OCI-M1 (cell line): Measurements from ENCODE around the gene CNN2.
A peak's percentile ranks its signal among the peaks of the same experiment; 100 is the strongest.

Source experiments
- DNase-seq: peaks from one replicate; lab custom pipeline; 2025; lab: John Stamatoyannopoulos, UW

CNN2 gene

GRCh38 chr19:995051-995827 lies 31.2 kb upstream of the CNN2 start:
- DNase-seq: no peak

DNA sequence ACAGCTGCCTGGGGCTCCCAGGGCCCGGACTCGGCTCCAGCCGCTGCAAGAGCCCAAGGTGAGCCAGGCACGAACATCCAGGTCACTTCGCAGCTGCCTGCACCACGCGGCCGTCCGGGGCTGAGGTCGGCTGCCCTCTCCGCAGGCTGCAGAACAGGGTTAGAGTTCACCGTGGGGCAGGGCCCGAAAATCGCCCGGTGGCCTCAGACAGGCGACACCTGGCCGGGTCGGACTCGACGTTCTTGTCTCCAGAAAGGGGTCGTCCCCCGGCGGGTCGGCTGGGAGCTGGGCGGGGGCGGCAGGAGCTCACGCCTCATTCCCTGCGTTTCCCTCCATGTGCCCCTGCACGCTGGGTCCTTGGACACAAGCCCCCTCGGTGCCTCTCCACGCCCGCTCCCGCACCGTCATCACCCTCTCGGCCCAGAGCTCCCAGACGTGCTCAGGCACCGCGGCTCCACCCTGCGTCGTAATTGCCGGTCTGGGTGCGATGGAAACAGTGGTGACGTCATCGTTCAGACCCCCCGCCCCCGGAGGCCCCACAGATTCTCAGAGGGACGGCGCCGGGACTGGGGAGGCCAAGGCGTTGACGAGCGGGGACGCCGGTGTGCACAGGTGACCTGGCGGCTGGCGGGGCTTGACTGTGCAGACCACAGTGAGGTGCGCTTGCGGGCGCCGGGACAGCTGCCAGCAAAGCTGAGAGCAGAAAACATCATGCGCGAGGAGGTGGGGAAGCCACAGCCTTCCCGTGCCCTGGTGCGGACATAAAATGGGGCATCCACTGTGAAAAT lies 30.2 kb upstream of the CNN2 start:
- DNase-seq: peak; percentile 6

GRCh38 chr19:998064-998463 lies 28.3 kb upstream of the CNN2 start:
- DNase-seq: no peak

GRCh38 chr19:999379-999719 lies 27.1 kb upstream of the CNN2 start:
- DNase-seq: no peak

GRCh38 chr19:1000095-1000494 lies 26.3 kb upstream of the CNN2 start, which contains the start of gene GRIN3B:
Gene GRIN3B (plus strand): TSS chr19:1000419. CDS start chr19:1000438, 19 bp downstream.
- peak; percentile 54 for DNase-seq

GRCh38 chr19:1000591-1001537 lies 25.5 kb upstream of the CNN2 start:
- no peak for DNase-seq

DNA sequence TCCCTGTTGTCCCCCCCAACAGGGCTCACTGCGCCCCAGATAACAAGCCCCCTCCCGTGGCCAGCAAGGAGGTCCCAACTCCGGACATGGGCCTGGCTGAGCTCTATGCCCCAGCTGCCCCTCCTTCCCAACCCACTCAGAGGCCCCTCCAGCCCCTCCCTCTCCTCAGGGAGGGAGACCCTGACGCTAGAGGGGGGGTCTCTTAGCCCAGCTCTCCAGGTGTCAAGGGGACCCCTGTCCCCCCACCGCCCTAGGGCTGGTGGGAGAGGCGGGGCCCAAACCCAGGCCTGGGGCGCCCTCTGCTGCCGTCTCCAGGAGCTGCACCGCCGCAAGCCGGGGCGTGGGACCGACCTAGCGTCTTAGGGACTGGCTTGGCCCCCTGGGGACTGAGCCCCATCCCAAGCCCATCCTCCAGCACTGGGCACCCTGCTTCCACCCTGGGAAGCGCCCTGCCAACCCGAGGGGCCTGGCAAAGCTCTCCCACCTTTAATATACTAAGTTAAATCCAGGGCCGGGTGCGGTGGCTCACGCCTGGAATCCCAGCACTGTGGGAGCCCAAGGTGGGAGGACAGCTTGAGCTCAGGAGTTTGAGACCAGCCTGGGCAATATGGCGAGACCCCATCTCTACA lies 24.8 kb upstream of the CNN2 start:
- peak; percentile 61 for DNase-seq

- DNase-seq: no peak
Measured at GRCh38 chr19:1002600-1002999, 23.8 kb upstream of the CNN2 start.

GRCh38 chr19:1003283-1003682 lies 23.1 kb upstream of the CNN2 start:
- no peak for DNase-seq

DNA sequence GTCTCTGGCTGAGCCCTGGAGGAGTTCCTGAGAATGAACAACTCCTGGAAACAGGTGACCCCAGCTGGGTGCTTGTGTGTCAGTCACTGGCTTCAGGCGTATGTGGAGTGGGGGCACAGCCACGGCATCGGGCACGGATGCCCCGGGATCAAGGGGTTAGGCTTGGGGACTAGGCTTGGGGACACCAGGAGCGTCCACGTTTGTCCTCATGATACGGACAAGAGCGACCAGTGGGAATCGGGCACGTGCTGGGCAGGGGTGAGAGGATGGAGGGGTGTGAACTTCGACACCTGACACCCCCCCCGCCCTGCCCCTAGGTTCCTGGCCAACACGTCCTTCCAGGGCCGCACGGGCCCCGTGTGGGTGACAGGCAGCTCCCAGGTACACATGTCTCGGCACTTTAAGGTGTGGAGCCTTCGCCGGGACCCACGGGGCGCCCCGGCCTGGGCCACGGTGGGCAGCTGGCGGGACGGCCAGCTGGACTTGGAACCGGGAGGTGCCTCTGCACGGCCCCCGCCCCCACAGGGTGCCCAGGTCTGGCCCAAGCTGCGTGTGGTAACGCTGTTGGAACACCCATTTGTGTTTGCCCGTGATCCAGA lies 22.1 kb upstream of the CNN2 start:
- DNase-seq: no peak

DNA sequence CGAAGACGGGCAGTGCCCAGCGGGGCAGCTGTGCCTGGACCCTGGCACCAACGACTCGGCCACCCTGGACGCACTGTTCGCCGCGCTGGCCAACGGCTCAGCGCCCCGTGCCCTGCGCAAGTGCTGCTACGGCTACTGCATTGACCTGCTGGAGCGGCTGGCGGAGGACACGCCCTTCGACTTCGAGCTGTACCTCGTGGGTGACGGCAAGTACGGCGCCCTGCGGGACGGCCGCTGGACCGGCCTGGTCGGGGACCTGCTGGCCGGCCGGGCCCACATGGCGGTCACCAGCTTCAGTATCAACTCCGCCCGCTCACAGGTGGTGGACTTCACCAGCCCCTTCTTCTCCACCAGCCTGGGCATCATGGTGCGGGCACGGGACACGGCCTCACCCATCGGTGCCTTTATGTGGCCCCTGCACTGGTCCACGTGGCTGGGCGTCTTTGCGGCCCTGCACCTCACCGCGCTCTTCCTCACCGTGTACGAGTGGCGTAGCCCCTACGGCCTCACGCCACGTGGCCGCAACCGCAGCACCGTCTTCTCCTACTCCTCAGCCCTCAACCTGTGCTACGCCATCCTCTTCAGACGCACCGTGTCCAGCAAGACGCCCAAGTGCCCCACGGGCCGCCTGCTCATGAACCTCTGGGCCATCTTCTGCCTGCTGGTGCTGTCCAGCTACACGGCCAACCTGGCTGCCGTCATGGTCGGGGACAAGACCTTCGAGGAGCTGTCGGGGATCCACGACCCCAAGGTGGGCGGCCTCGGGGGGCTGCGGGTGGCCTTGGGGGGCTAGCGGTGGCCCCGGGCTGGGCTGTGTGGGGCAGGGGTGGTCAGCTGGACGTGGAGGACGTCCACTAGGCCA lies 21.4 kb upstream of the CNN2 start:
- no peak for DNase-seq

- DNase-seq: no peak
Measured at GRCh38 chr19:1006711-1007398, 19.6 kb upstream of the CNN2 start.

DNA sequence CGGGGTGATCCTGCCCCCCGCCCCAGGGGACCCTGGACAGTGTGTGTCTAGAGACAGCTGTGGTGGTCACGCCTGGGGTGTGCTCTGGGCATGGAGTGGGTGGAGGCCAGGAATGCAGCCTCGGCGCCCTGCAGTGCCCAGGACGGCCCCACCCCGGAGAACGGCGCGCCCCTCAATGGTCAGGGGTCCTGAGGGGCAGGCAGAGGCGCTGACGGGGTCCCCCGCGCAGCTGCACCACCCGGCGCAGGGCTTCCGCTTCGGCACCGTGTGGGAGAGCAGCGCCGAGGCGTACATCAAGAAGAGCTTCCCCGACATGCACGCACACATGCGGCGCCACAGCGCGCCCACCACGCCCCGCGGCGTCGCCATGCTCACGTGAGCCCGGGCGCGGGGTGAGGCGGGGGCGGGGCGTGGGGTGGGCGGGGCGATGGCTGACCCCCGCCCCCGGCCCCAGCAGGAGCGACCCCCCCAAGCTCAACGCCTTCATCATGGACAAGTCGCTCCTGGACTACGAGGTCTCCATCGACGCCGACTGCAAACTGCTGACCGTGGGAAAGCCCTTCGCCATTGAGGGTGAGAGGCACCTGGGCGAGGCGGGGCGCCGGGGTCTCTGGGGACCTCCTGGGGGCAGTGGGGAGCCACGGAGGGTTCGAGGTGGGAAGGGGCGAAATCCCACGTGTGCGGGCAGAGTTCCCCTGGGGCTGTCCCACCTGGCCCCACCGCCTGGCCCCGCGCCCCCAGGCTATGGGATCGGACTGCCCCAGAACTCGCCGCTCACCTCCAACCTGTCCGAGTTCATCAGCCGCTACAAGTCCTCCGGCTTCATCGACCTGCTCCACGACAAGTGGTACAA lies 18.8 kb upstream of the CNN2 start:
- DNase-seq: no peak

GRCh38 chr19:1008268-1009040 lies 18.0 kb upstream of the CNN2 start:
- DNase-seq: no peak

DNA sequence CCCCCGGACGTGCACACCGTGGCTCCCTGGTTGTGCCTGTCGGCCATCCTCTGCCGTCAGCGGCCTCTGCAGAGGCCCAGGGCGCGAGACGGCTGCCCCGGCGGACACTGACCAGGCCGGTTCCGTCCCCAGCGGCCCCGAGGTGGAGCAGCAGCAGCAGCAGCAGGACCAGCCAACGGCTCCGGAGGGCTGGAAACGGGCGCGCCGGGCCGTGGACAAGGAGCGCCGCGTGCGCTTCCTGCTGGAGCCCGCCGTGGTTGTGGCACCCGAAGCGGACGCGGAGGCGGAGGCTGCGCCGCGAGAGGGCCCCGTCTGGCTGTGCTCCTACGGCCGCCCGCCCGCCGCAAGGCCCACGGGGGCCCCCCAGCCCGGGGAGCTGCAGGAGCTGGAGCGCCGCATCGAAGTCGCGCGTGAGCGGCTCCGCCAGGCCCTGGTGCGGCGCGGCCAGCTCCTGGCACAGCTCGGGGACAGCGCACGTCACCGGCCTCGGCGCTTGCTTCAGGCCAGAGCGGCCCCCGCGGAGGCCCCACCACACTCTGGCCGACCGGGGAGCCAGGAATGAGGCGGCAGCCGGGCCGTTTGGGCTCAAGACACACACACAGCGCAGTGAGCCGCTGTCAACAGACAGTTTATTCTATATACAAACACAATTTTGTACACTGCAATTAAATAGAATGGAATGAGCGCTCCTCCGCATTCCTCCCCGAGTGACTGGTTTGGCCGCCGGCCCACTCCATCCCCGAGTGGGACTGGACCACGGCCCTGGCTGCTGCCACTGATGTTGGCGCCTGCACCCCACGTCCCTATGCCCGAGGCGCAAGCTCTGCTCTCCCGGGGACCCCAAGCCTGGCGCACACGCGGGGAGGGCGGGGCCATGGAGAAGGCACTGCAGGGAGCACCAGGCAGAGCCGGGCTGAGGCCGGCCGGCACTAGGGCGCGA lies 17.1 kb upstream of the CNN2 start:
- no peak for DNase-seq

- DNase-seq: no peak
Measured at GRCh38 chr19:1009981-1010538, 16.3 kb upstream of the CNN2 start.
